HG03439 (cell line): Measurements from ENCODE around the gene DDB1.
A peak's percentile ranks its signal among the peaks of the same experiment; 100 is the strongest.

ENCODE experiments used
- ATAC-seq: cut with Tn5 transposase; IDR thresholded peaks from one replicate; pipeline ENCODE4 v1.9.1; 2021; ENCODE audit warnings: mild to moderate bottlenecking, moderate library complexity; ENCODE audit not compliant: unreplicated experiment

DDB1 gene

GRCh38 chr11:61357233-61357893, 24.5 kb upstream of the DDB1 start:
- ATAC-seq, result peak; percentile 24

GRCh38 chr11:61356706-61357105, 23.8 kb upstream of the DDB1 start:
- ATAC-seq, result no peak

- ATAC-seq, result no peak
Observed at GRCh38 chr11:61354208-61354607, 21.3 kb upstream of the DDB1 start.

GRCh38 chr11:61353131-61354067, 20.5 kb upstream of the DDB1 start:
- ATAC-seq, result no peak

- ATAC-seq, result no peak
Observed at GRCh38 chr11:61352038-61352437, 19.1 kb upstream of the DDB1 start.

GRCh38 chr11:61350803-61351202, 17.9 kb upstream of the DDB1 start:
- ATAC-seq, result no peak

- no peak for ATAC-seq
Observed at GRCh38 chr11:61350336-61350735, 17.4 kb upstream of the DDB1 start.

- ATAC-seq, result no peak
Observed at GRCh38 chr11:61349916-61350315, 17.0 kb upstream of the DDB1 start.

- no peak for ATAC-seq
Observed at GRCh38 chr11:61349189-61349751, 16.4 kb upstream of the DDB1 start.

- no peak for ATAC-seq
Observed at GRCh38 chr11:61347916-61348461, 15.1 kb upstream of the DDB1 start.

- no peak for ATAC-seq
Observed at GRCh38 chr11:61345954-61346843, 13.3 kb upstream of the DDB1 start.

GRCh38 chr11:61345170-61345610, 12.3 kb upstream of the DDB1 start:
- no peak for ATAC-seq

- ATAC-seq, result no peak
Observed at GRCh38 chr11:61343792-61344745, 11.2 kb upstream of the DDB1 start.

GRCh38 chr11:61342207-61342803, 9.4 kb upstream of the DDB1 start:
- ATAC-seq, result no peak

- ATAC-seq, result no peak
Observed at GRCh38 chr11:61341706-61342105, 8.8 kb upstream of the DDB1 start.

- no peak for ATAC-seq
Observed at GRCh38 chr11:61340979-61341378, 8.1 kb upstream of the DDB1 start.

GRCh38 chr11:61339490-61339878, 6.6 kb upstream of the DDB1 start:
- ATAC-seq, result no peak

GRCh38 chr11:61338783-61339489, 6.0 kb upstream of the DDB1 start:
- ATAC-seq, result no peak
